ENCODE data around the gene GULP1.

- TF ChIP-seq PATZ1 (CRISPR knock-in tag; IDR thresholded peaks at IDR 0.05; ENCODE audit: borderline replicate concordance) (no peak), PPARA (CRISPR knock-in tag; IDR thresholded peaks at IDR 0.05; ENCODE audit: borderline replicate concordance) (no peak), ZC3H10 (CRISPR knock-in tag; IDR thresholded peaks at IDR 0.05) (no peak), ZFP30 (CRISPR knock-in tag; IDR thresholded peaks at IDR 0.05) (no peak), POU6F1 (CRISPR knock-in tag; IDR thresholded peaks at IDR 0.05; ENCODE audit: borderline replicate concordance, low read depth) (no peak), SNAI2 (CRISPR knock-in tag; IDR thresholded peaks at IDR 0.05) (no peak), ZNF8 (CRISPR knock-in tag; IDR thresholded peaks at IDR 0.05) (no peak)
- TF ChIP-seq, protein P1, sequence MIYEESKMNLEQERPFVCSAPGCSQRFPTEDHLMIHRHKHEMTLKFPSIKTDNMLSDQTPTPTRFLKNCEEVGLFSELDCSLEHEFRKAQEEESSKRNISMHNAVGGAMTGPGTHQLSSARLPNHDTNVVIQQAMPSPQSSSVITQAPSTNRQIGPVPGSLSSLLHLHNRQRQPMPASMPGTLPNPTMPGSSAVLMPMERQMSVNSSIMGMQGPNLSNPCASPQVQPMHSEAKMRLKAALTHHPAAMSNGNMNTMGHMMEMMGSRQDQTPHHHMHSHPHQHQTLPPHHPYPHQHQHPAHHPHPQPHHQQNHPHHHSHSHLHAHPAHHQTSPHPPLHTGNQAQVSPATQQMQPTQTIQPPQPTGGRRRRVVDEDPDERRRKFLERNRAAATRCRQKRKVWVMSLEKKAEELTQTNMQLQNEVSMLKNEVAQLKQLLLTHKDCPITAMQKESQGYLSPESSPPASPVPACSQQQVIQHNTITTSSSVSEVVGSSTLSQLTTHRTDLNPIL (CRISPR knock-in tag; IDR thresholded peaks at IDR 0.05; ENCODE audit: low read depth), result no peak
Measured at GRCh38 chr2:188634656-188635055, 343.0 kb downstream of the GULP1 start.
